Measurements from ENCODE around the gene FBXO36. TPM values are rescaled to one million over a fixed set of nuclear protein-coding genes. Genes with fewer than 3 reads are reported as not detected.

FBXO36 gene
- total and polyA plus RNA-seq, 10 donors, result 0.36 to 2.6 (median 1.0) TPM

DNA sequence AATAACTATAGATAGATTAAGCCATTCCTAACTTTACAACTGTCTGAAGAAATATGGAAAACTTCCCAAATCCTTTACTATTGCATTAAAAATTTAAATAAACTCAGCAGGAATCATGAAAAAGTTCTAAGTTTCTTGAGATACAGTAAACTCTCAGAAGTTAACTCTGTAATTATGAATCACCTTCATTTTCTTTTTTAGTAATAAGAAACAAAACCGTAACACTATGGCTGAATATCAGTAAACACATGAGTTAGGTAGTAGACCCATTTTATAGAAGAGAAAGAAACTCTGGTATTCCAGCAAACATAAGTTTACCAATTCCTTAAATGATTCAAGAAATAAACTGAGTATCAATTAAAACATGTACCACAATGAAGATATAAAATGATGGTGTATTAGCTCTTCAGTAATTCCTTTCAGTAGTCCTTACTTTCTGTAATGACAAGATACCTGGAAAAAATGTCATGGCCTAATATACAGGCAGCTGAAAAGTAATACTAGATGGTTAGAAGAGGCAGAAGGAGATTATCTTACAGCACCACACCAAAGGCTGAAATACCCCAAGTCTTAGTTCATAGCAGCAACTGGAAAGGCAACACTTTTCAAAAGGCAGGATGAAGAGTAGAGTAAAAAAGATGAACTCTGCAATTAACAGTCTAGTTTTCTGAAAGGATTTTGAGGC is 12.0 kb upstream of the FBXO36 start:
- H3K4me1 ChIP-seq, result peaks cover 33 to 91% (median 63%) of the 10 kb centered on the region in 6 donors
- peak overlapping the region in 1 of 8 donors; percentile 34 for H3K27ac ChIP-seq
- H3K9me3 ChIP-seq, result no peaks in the 10 kb centered on the region
- TF ChIP-seq CTCF (IDR thresholded peaks at IDR 0.05 in 8 of 11, conservative IDR thresholded peaks at IDR 0.05 in 3 of 11), result no peak
- TF ChIP-seq POLR2A (IDR thresholded peaks at IDR 0.05), result no peak
- TF ChIP-seq POLR2AphosphoS5 (IDR thresholded peaks at IDR 0.05), result no peak
- peaks cover 0 to 41% (median 14%) of the 10 kb centered on the region in 6 donors for H3K36me3 ChIP-seq
- intact Hi-C loops (cut with DNase I; ENCODE audit: low total_unique reads), result loop anchor here (10.0 kb wide), 1 partner anchor 105 kb away; no protein-coding TSS in a partner anchor
- no peak overlapping the region for H3K4me3 ChIP-seq
- no peaks in the 10 kb centered on the region for H3K27me3 ChIP-seq (replicated peaks in 1 of 7)
- 76 to 90% (median 85%) methylated on average over 1 of the region's 1 CpG for WGBS, 5 donors
- DNase-seq, result no peak

DNA sequence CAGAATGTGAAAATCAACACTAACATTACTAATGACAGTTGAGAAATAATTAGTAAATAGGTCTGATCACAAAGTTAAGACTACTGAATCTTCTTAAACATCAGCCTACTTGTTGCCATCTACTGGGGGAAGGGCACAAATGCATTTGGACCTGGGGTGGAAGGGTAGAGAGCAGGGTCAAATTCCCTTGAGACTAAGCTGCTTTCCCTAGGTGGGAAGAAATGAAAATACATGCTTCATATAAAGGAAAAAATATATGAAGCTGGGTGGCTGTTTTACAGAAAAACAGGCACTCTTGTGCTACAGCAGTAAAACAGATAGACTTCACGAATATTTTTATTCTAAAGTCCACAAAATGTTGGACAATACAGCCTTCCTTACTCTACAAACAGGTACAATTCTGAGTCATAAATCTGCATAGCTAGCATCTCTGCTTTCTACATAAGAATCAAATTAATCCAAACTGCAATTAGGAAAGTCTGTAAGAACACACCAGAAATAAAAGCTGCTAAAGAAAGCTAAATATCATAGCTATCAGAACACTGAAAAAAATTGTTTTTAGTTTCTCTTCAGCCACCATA is 11.4 kb upstream of the FBXO36 start:
- Histone ChIP-seq H3K36me3 (peaks cover 0 to 35% (median 14%) of the 10 kb centered on the region in 6 donors), H3K4me3 (no peak overlapping the region), H3K27me3 (replicated peaks in 1 of 7) (no peaks in the 10 kb centered on the region), H3K4me1 (peaks cover 33 to 91% (median 67%) of the 10 kb centered on the region in 6 donors), H3K27ac (peak overlapping the region in 1 of 8 donors; percentile 34), H3K9me3 (no peaks in the 10 kb centered on the region)
- no peak for DNase-seq
- intact Hi-C loops (cut with DNase I; ENCODE audit: low total_unique reads), result loop anchor here (10.0 kb wide), 1 partner anchor 106 kb away; no protein-coding TSS in a partner anchor
- peak in 7 of 11 experiments; percentile 11 to 45 (median 36) for TF ChIP-seq CTCF (IDR thresholded peaks at IDR 0.05 in 8 of 11, conservative IDR thresholded peaks at IDR 0.05 in 3 of 11)
- TF ChIP-seq POLR2A (IDR thresholded peaks at IDR 0.05), result no peak
- WGBS, 5 donors, result 58 to 83% (median 76%) methylated on average over 1 of the region's 1 CpG

GRCh38 chr2:229914171-229914570 is 8.1 kb upstream of the FBXO36 start:
- peak overlapping the region in 6 of 8 donors; percentile 6 to 68 (median 50) for H3K27ac ChIP-seq
- TF ChIP-seq CTCF (IDR thresholded peaks at IDR 0.05 in 8 of 11, conservative IDR thresholded peaks at IDR 0.05 in 3 of 11), result no peak
- TF ChIP-seq POLR2A (IDR thresholded peaks at IDR 0.05), result no peak
- no peak for TF ChIP-seq POLR2AphosphoS5 (IDR thresholded peaks at IDR 0.05)
- no peaks in the 10 kb centered on the region for H3K9me3 ChIP-seq
- H3K36me3 ChIP-seq, result peaks cover 0 to 30% (median 0%) of the 10 kb centered on the region in 6 donors
- no peak for DNase-seq
- 52 to 59% (median 55%) methylated on average over 2 of the region's 2 CpGs for WGBS, 5 donors
- H3K4me3 ChIP-seq, result peak overlapping the region in 1 of 8 donors; percentile 3
- peaks cover 33 to 100% (median 92%) of the 10 kb centered on the region in 6 donors for H3K4me1 ChIP-seq
- intact Hi-C loops (cut with DNase I; ENCODE audit: low total_unique reads), result loop anchor here (10.0 kb wide), 1 partner anchor 109 kb away; no protein-coding TSS in a partner anchor
- no peaks in the 10 kb centered on the region for H3K27me3 ChIP-seq (replicated peaks in 1 of 7)

GRCh38 chr2:229917793-229918192 is 4.5 kb upstream of the FBXO36 start:
- peaks cover 18 to 85% (median 76%) of the 10 kb centered on the region in 6 donors for H3K4me1 ChIP-seq
- intact Hi-C loops (cut with DNase I; ENCODE audit: low total_unique reads), result loop anchor here (10.0 kb wide), 1 partner anchor 113 kb away; no protein-coding TSS in a partner anchor
- 91 to 96% (median 93%) methylated on average over 5 of the region's 5 CpGs for WGBS, 5 donors

More at GRCh38 chr2:229917793-229918192, 4.5 kb upstream of the FBXO36 start:
- Histone ChIP-seq H3K4me3 (no peak overlapping the region), H3K36me3 (peaks cover 0 to 25% (median 0%) of the 10 kb centered on the region in 6 donors), H3K9me3 (no peaks in the 10 kb centered on the region), H3K27ac (no peak overlapping the region), H3K27me3 (replicated peaks in 1 of 7) (no peaks in the 10 kb centered on the region)
- TF ChIP-seq POLR2AphosphoS5 (IDR thresholded peaks at IDR 0.05) (no peak), CTCF (IDR thresholded peaks at IDR 0.05 in 8 of 11, conservative IDR thresholded peaks at IDR 0.05 in 3 of 11) (no peak), POLR2A (IDR thresholded peaks at IDR 0.05) (no peak)
- DNase-seq, result no peak

Data from spleen (tissue), 11 donors.